T-helper 17 cell (primary cell): ENCODE data around the gene PGR. TPM values are rescaled to one million over a fixed set of nuclear protein-coding genes. Genes with fewer than 3 reads are reported as not detected.

Experiments
- ATAC-seq: fragments of 150-1000 bp; cut with Tn5 transposase; 2 replicates; pipeline ENCODE4 v1.10.0; 2021; ENCODE audit warnings: mild to moderate bottlenecking, moderate library complexity
- DNase-seq, 3 donors: peaks; one replicate each; pipeline versions ENCODE4 v3.0.0 to v3.0.0-alpha.2; 2020 to 2021
- H3K9me3 ChIP-seq: one replicate; pipeline ENCODE4 v1.7.0; 2013; ENCODE audit warnings: low read length, mild to moderate bottlenecking; ENCODE audit not compliant: control insufficient read depth, poor library complexity, severe bottlenecking
- H3K27ac Mint-ChIP-seq: one replicate; pipeline ENCODE4 v1.8.0; 2022; ENCODE audit warnings: mild to moderate bottlenecking, moderate library complexity, mixed read lengths
- H3K27me3 Mint-ChIP-seq: one replicate; pipeline ENCODE4 v1.8.0; 2022; ENCODE audit warnings: mixed read lengths
- H3K36me3 Mint-ChIP-seq: one replicate; pipeline ENCODE4 v1.8.0; 2022; ENCODE audit warnings: low read depth, mixed read lengths
- H3K4me1 Mint-ChIP-seq: one replicate; pipeline ENCODE4 v1.8.0; 2022; ENCODE audit warnings: mild to moderate bottlenecking, mixed read lengths
- H3K4me3 Mint-ChIP-seq: one replicate; pipeline ENCODE4 v1.8.0; 2022; ENCODE audit warnings: mild to moderate bottlenecking, moderate library complexity, mixed read lengths
- total RNA-seq, 4 donors: library from RNA in 2 of 4; stranded (reverse) in 2 of 4; gene quantifications; one replicate each; pipeline ENCODE4 v1.2.3 and lab custom pipeline; 2022 to 2026

The PGR gene
- total RNA-seq, 2 donors from 2014 or later = not detected

DNA sequence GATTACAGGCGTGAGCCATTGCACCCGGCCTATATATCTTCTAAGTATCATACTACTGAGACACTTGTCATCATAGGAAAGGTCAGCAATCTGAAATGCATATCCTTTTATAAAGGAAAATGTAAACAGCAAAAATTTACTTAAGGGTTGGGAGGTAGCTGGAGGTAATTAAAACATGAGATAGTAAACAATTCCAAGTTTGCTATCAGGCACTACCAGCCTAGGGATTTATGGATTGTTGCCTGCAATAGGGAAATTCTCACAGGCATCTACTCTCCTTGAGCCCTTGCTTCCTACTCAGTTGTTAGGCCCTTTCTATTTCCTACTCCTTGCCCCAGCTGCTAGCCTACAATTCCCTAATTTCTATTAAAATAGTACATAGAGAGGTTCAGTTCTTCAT lies 16.1 kb downstream of the PGR start:
- DNase-seq (no peak), ATAC-seq (no peak)
- peaks cover 2% of the 10 kb centered on the region for H3K36me3 Mint-ChIP-seq
- H3K9me3 ChIP-seq = no peaks in the 10 kb centered on the region
- H3K4me3 Mint-ChIP-seq = no peak overlapping the region
- H3K4me1 Mint-ChIP-seq = no peaks in the 10 kb centered on the region
- H3K27me3 Mint-ChIP-seq = no peaks in the 10 kb centered on the region
- H3K27ac Mint-ChIP-seq = no peak overlapping the region

DNA sequence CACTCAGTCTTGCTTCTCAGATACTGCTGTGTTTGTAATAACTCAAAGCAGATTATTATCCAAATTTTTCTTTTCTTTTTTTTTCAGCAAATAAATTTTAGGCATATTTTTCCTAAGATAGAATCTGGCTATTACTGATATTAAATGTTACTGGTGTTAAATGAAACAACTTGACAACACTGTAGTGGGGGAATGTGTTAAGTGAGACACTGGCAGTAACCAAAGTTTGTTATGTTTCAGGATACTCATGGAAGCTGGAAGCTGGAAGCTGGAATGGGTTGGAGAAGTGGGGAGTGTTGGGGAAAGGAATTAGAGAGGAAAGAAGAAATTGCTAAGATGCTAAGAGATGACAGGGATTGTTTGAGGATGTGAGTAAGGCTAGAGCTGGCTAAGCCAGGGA lies 24.9 kb downstream of the PGR start:
- no peaks in the 10 kb centered on the region for H3K27me3 Mint-ChIP-seq
- no peaks in the 10 kb centered on the region for H3K36me3 Mint-ChIP-seq
- H3K4me1 Mint-ChIP-seq = no peaks in the 10 kb centered on the region
- H3K9me3 ChIP-seq = no peaks in the 10 kb centered on the region
- no peak overlapping the region for H3K4me3 Mint-ChIP-seq
- DNase-seq (no peak), ATAC-seq (no peak)
- no peak overlapping the region for H3K27ac Mint-ChIP-seq

DNA sequence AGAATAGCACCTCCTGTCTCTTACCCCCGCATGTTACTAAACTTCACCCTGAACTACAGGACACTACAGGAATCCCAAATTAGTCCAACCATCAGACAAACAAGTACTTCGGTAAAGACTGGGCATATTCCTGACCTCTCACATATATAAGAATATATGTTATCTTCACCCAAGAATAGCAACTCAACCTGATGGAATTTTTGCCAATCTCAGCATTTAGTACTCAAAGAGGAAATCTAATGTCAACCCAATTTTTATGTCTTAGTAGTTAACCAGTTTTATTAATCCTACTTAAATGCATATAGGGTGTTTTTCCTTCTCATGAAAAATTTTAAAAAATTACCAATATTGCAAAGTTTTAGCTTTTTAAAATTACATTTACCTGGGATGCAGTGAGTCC lies 26.2 kb downstream of the PGR start:
- no peak for ATAC-seq
- no peaks in the 10 kb centered on the region for H3K9me3 ChIP-seq
- no peaks in the 10 kb centered on the region for H3K4me1 Mint-ChIP-seq
- H3K4me3 Mint-ChIP-seq = no peak overlapping the region
- DNase-seq = no peak
- no peak overlapping the region for H3K27ac Mint-ChIP-seq
- H3K27me3 Mint-ChIP-seq = no peaks in the 10 kb centered on the region
- no peaks in the 10 kb centered on the region for H3K36me3 Mint-ChIP-seq

DNA sequence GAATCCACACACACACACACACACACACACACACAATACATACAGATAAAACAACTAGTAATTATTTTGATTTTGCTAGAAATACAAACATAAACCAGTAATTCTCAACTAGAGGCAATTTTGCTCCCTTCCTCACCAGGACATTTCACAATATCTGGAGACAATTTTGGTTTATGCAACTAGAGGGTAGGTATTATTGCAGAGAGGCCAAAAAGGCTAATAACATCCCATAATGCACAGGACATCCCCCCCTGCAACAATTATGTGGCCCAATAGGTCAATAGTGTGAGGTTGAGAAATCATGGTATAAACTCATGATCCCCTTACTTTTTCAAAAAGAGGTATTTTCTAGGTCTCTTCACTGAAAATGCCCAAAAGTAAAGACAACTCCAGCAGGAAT lies 29.0 kb downstream of the PGR start:
- no peaks in the 10 kb centered on the region for H3K36me3 Mint-ChIP-seq
- H3K9me3 ChIP-seq = no peaks in the 10 kb centered on the region
- H3K4me1 Mint-ChIP-seq = no peaks in the 10 kb centered on the region
- no peaks in the 10 kb centered on the region for H3K27me3 Mint-ChIP-seq
- ATAC-seq (no peak), DNase-seq (no peak)
- no peak overlapping the region for H3K27ac Mint-ChIP-seq
- H3K4me3 Mint-ChIP-seq = no peak overlapping the region

DNA sequence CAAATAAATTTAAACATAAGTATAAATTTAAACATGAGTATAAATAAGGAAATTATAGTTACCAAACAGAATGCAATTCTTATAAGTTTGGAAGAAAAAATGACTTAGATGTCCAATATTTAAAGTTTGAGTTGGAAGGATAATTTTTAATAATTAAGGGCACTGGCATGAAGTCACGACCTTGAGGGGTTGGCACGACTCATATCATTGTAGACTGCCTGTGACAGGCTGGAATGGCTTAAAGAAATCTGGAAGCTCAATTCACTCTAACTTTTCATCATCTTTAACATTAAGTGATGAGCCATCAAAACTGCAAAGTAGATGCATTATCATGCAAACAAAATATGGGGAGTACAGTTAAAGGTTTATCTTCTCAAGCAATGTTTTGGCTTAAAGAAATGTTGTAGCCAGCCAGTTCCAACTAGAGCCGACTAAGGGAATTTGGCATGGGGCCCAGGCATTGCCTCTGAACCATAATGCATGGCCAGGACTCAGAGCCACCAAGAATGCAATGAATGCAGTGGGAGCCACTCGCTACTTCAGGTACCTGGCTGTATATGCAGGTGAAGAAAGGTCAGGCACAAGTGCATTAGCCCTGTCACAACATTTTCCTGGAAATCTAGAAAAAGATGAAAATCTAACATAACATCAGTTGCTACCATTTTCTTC lies 33.4 kb downstream of the PGR start:
- H3K9me3 ChIP-seq = no peaks in the 10 kb centered on the region
- Mint-ChIP-seq H3K36me3 (no peaks in the 10 kb centered on the region), H3K4me1 (no peaks in the 10 kb centered on the region), H3K27ac (no peak overlapping the region), H3K27me3 (no peaks in the 10 kb centered on the region), H3K4me3 (no peak overlapping the region)
- DNase-seq (no peak), ATAC-seq (no peak)

DNA sequence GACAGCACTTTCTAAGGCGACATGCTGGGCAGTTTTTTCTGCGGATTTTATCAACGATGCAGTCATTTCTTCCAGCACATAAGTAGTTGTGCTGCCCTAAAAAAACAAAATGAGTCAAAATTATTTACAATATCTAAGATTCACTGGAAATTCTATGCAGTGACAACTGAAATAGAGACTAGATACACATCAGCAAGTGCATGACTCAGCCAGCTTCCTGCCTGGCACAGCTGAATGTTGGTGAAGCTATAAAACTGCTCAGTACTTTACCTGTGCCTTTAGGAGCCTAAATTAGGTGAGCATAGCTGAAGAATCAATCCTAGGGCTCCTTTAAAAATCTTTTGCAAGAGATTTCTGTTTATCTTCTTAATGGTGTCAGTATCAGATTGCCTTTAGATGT lies 37.8 kb downstream of the PGR start:
- DNase-seq (no peak), ATAC-seq (no peak)
- no peak overlapping the region for H3K4me3 Mint-ChIP-seq
- no peaks in the 10 kb centered on the region for H3K4me1 Mint-ChIP-seq
- no peaks in the 10 kb centered on the region for H3K27me3 Mint-ChIP-seq
- no peak overlapping the region for H3K27ac Mint-ChIP-seq
- H3K9me3 ChIP-seq = no peaks in the 10 kb centered on the region
- H3K36me3 Mint-ChIP-seq = no peaks in the 10 kb centered on the region

DNA sequence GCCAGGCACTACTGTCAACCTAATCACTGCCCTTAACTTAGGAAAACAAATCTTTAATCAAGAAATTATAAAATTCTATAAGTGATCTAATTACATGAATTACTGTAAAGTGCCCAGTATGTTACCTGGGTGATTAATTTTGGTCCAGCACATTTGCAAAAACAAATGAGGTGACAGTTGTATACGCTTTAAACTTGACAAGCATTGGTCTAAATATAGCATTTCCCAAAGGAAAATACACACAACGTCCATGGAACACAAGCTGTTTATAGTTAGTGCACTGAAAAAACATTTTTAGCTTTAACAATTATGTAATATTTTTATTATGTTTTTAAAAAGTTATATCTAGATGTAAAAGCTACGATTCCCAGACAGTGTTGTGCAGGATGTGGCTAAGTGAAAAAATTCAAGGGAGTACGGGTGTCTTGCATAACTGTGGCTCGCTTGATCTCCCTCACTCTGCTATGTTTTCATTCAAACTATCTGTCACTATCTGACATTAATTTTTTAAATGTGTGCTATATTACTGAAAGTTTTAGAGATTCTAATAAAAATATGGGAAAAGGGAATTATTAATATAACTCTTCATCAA lies 38.8 kb downstream of the PGR start:
- no peaks in the 10 kb centered on the region for H3K27me3 Mint-ChIP-seq
- no peak for ATAC-seq
- H3K27ac Mint-ChIP-seq = no peak overlapping the region
- H3K4me1 Mint-ChIP-seq = no peaks in the 10 kb centered on the region
- no peaks in the 10 kb centered on the region for H3K9me3 ChIP-seq
- no peaks in the 10 kb centered on the region for H3K36me3 Mint-ChIP-seq
- no peak for DNase-seq
- no peak overlapping the region for H3K4me3 Mint-ChIP-seq

DNA sequence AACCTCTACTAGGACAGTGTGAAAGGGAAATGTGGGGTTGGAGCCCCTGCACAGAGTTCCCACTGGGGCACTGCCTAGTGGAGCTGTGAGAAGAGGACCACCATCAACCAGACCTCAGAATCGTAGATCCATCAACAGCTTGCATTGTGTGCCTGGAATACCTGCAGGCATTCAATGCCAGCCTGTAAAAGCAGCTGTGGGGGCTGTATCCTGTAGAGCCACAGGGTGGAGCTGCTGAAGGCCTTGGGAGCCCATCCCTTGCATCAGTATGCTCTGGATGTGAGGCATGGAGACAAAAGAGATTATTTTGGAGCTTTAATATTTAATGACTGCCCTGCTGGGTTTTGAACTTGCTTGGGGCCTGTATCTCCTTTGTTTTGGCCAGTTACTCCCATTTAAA lies 46.3 kb downstream of the PGR start:
- ATAC-seq = no peak
- no peaks in the 10 kb centered on the region for H3K27me3 Mint-ChIP-seq
- no peak overlapping the region for H3K4me3 Mint-ChIP-seq
- no peaks in the 10 kb centered on the region for H3K4me1 Mint-ChIP-seq
- no peak overlapping the region for H3K27ac Mint-ChIP-seq
- DNase-seq = no peak
- H3K9me3 ChIP-seq = no peaks in the 10 kb centered on the region
- no peaks in the 10 kb centered on the region for H3K36me3 Mint-ChIP-seq

DNA sequence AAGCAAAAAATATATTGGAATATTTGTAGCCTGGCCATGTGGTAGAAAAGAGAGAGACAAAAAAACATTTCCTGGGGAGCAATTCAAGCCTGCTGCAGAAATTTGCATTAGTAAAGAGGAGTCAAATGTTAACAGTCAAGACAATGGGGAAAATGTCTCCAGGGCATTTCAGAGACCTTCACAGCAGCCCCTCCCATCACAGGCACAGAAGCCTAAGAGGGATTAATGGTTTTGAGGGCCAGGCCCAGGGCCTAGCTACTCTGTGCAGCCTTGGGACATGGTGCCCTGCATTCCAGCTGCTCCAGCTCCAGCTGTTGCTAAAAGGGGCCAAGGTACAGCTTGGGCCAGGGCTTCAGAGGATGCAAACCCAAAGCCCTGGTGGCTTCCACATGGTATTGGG lies 46.8 kb downstream of the PGR start:
- Mint-ChIP-seq H3K27me3 (no peaks in the 10 kb centered on the region), H3K36me3 (no peaks in the 10 kb centered on the region), H3K4me1 (no peaks in the 10 kb centered on the region), H3K4me3 (no peak overlapping the region), H3K27ac (no peak overlapping the region)
- DNase-seq (no peak), ATAC-seq (no peak)
- H3K9me3 ChIP-seq = no peaks in the 10 kb centered on the region

DNA sequence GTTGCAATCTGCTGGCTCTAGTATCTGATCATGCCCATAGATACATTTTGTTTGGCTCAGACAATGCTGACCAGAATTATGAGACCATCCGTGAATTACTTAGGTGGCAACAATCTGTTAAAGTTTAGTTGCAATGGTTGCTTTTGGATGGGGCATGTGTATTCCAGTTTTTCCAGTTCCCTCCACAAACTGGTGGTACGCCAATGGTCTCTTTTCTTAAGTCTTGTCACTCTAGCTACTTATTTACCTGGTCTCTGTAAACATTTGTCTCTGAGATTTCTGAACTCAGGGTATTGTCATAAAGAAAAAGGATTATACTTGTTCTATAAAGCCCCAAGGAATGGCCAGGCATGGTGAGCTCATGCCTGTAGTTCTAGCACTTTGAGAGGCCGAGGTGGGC lies 65.9 kb downstream of the PGR start:
- Mint-ChIP-seq H3K4me3 (no peak overlapping the region), H3K4me1 (no peaks in the 10 kb centered on the region), H3K27ac (no peak overlapping the region), H3K27me3 (no peaks in the 10 kb centered on the region), H3K36me3 (no peaks in the 10 kb centered on the region)
- H3K9me3 ChIP-seq = peaks cover 4% of the 10 kb centered on the region
- DNase-seq = no peak
- no peak for ATAC-seq

DNA sequence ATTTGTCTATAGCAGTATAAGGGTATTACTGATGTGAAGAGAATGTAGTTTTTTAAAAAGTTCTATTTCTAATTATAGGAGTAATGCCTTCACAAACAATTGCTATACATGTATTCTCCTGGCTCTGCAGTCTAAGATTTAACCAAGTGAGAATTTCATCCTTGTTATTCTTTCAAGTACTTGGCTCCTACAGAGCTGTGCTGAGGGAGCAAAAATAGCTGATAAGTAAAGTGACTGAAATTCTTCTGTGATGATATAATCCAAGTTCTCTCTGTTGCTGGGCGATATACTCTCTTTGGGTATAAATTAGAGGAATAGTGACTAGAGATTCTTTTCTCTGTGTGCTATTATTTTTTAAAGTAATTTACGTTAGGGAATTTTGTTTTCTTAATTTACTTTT lies 68.0 kb downstream of the PGR start:
- Mint-ChIP-seq H3K4me3 (no peak overlapping the region), H3K27ac (no peak overlapping the region), H3K4me1 (no peaks in the 10 kb centered on the region), H3K36me3 (no peaks in the 10 kb centered on the region), H3K27me3 (no peaks in the 10 kb centered on the region)
- DNase-seq = no peak
- H3K9me3 ChIP-seq = no peaks in the 10 kb centered on the region
- no peak for ATAC-seq

DNA sequence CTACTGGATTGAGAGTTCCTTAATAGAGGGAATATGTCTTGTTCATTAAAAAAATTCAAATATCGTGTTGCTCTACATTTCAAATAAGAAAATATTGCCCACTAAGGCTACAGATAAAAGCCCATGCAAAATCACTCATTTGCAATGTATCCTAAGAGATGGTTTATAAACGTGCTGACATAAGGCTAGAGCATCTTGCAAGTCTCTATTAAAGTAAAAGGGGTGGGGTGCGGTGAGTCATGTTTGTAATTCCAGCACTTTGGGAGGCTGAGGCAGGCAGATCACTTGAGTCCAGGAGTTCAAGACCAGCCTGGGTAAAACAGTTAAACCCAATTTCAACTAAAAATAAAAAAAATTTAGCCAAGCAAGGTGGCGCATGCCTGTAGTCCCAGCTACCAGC lies 70.3 kb downstream of the PGR start:
- no peak overlapping the region for H3K27ac Mint-ChIP-seq
- no peak for DNase-seq

DNA sequence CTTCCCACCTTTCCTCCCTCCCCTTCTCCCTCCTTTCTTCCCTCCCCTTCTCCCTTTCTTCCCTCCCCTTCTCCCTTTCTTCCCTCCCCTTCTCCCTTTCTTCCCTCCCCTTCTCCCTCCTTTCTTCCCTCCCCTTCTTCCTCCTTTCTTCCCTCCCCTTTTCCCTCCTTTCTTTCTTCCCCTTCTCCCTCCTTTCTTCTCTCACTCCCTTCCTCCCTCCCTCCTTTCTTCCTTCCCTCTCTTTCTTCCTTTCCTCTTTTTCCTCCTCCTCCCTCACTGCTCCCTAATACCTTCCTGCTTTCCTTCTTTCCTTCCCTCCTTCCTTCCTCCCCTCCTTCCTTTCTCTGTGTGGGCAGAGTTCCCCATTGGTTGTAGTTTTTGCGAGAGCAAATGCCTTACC lies 76.1 kb downstream of the PGR start:
- H3K9me3 ChIP-seq = no peaks in the 10 kb centered on the region
- Mint-ChIP-seq H3K4me1 (no peaks in the 10 kb centered on the region), H3K27ac (no peak overlapping the region), H3K27me3 (no peaks in the 10 kb centered on the region), H3K4me3 (no peak overlapping the region), H3K36me3 (no peaks in the 10 kb centered on the region)
- DNase-seq (no peak), ATAC-seq (no peak)

More for the DNA sequence above, 70.3 kb downstream of the PGR start:
- Mint-ChIP-seq H3K27me3 (no peaks in the 10 kb centered on the region), H3K4me1 (no peaks in the 10 kb centered on the region), H3K4me3 (no peak overlapping the region), H3K36me3 (no peaks in the 10 kb centered on the region)
- ATAC-seq = no peak
- H3K9me3 ChIP-seq = no peaks in the 10 kb centered on the region

DNA sequence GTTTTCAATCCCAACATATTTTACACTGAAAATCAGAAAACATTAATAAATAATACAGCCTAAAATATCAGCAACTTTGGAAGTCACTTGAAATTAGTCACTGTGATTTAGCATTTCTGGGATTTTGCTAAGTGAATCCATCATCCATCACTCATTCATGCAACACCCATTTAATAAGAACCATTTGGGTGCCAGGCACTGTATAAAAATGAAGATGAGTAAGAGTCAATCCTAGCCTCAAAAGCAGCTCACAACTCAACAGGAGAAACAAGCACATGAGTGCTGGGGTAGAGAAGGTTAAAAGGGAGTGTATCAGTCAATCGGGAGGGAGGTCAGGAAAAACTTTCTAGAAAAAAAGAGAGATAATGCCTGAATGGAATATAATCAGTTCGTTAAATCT lies 77.9 kb downstream of the PGR start:
- H3K36me3 Mint-ChIP-seq = no peaks in the 10 kb centered on the region
- H3K27me3 Mint-ChIP-seq = no peaks in the 10 kb centered on the region
- H3K27ac Mint-ChIP-seq = no peak overlapping the region
- no peak overlapping the region for H3K4me3 Mint-ChIP-seq
- DNase-seq (no peak), ATAC-seq (no peak)
- H3K4me1 Mint-ChIP-seq = no peaks in the 10 kb centered on the region
- no peaks in the 10 kb centered on the region for H3K9me3 ChIP-seq
